Stimulated activated naive CD8-positive, alpha-beta T cell treated with anti-CD3 and anti-CD28 coated beads, Interleukin-15, Interleukin-2, amounts not matched to agents 100 ng/mL and 50 ng/mL, for 24 hours (primary cell): ENCODE results near the gene PRDX5.
A peak's percentile ranks its signal among the peaks of the same experiment; 100 is the strongest.
"Not testable (repeated sequence)": the region's sequence is repeated elsewhere in the genome, so short reads cannot be mapped to it uniquely, and the experiment has no call there.

Source experiments
- H3K27ac Mint-ChIP-seq: one replicate; pipeline ENCODE4 v1.8.0; 2021; ENCODE audit warnings: mild to moderate bottlenecking, mixed read lengths
- H3K27me3 Mint-ChIP-seq: one replicate; pipeline ENCODE4 v1.8.0; 2021; ENCODE audit warnings: mixed read lengths
- H3K36me3 Mint-ChIP-seq: one replicate; pipeline ENCODE4 v1.8.0; 2021; ENCODE audit warnings: low read depth, mixed read lengths
- H3K4me1 Mint-ChIP-seq: one replicate; pipeline ENCODE4 v1.8.0; 2021; ENCODE audit warnings: low read depth, mixed read lengths
- H3K4me3 Mint-ChIP-seq: one replicate; pipeline ENCODE4 v1.8.0; 2021; ENCODE audit warnings: mild to moderate bottlenecking, mixed read lengths
- H3K9me3 Mint-ChIP-seq: one replicate; pipeline ENCODE4 v1.8.0; 2021; ENCODE audit warnings: mixed read lengths

The PRDX5 gene

GRCh38 chr11:64307795-64308194, 10.1 kb upstream of the PRDX5 start:
- Mint-ChIP-seq H3K27ac (peak overlapping the region; percentile 62), H3K4me3 (peak overlapping the region; percentile 100), H3K36me3 (peaks cover 34% of the 10 kb centered on the region), H3K4me1 (peaks cover 37% of the 10 kb centered on the region)
- not testable (repeated sequence) for H3K9me3 Mint-ChIP-seq, H3K27me3 Mint-ChIP-seq

- Mint-ChIP-seq H3K27me3 (no peaks in the 10 kb centered on the region), H3K9me3 (no peaks in the 10 kb centered on the region), H3K36me3 (peaks cover 46% of the 10 kb centered on the region), H3K4me1 (peaks cover 38% of the 10 kb centered on the region), H3K4me3 (no peak overlapping the region), H3K27ac (peak overlapping the region; percentile 77)
Measured at GRCh38 chr11:64312947-64313346, 5.0 kb upstream of the PRDX5 start.

GRCh38 chr11:64313491-64314145, 4.3 kb upstream of the PRDX5 start:
- H3K27ac Mint-ChIP-seq: peak overlapping the region; percentile 77

GRCh38 chr11:64314146-64314804, 3.6 kb upstream of the PRDX5 start:
- Mint-ChIP-seq H3K4me1 (peaks cover 40% of the 10 kb centered on the region), H3K27me3 (no peaks in the 10 kb centered on the region), H3K4me3 (no peak overlapping the region), H3K9me3 (no peaks in the 10 kb centered on the region), H3K36me3 (peaks cover 40% of the 10 kb centered on the region), H3K27ac (peak overlapping the region; percentile 76)

More at GRCh38 chr11:64313491-64314145, 4.3 kb upstream of the PRDX5 start:
- Mint-ChIP-seq H3K9me3 (no peaks in the 10 kb centered on the region), H3K36me3 (peaks cover 45% of the 10 kb centered on the region), H3K4me3 (no peak overlapping the region), H3K27me3 (no peaks in the 10 kb centered on the region), H3K4me1 (peaks cover 37% of the 10 kb centered on the region)

GRCh38 chr11:64314805-64315561, 2.9 kb upstream of the PRDX5 start:
- Mint-ChIP-seq H3K27ac (peak overlapping the region; percentile 76), H3K27me3 (no peaks in the 10 kb centered on the region), H3K4me1 (peaks cover 44% of the 10 kb centered on the region), H3K36me3 (peaks cover 35% of the 10 kb centered on the region), H3K9me3 (no peaks in the 10 kb centered on the region), H3K4me3 (peak overlapping the region; percentile 13)

GRCh38 chr11:64315667-64316526, 2.0 kb upstream of the PRDX5 start:
- peak overlapping the region; percentile 99 for H3K27ac Mint-ChIP-seq
- not testable (repeated sequence) for H3K27me3 Mint-ChIP-seq, H3K9me3 Mint-ChIP-seq
- H3K4me1 Mint-ChIP-seq: peaks cover 45% of the 10 kb centered on the region
- peaks cover 37% of the 10 kb centered on the region for H3K36me3 Mint-ChIP-seq
- peak overlapping the region; percentile 98 for H3K4me3 Mint-ChIP-seq

GRCh38 chr11:64316672-64317324, 1.1 kb upstream of the PRDX5 start:
- no peaks in the 10 kb centered on the region for H3K9me3 Mint-ChIP-seq
- H3K36me3 Mint-ChIP-seq: peaks cover 40% of the 10 kb centered on the region
- peak overlapping the region; percentile 99 for H3K27ac Mint-ChIP-seq
- peaks cover 46% of the 10 kb centered on the region for H3K4me1 Mint-ChIP-seq
- H3K4me3 Mint-ChIP-seq: peak overlapping the region; percentile 98
- H3K27me3 Mint-ChIP-seq: no peaks in the 10 kb centered on the region

- H3K9me3 Mint-ChIP-seq: no peaks in the 10 kb centered on the region
- H3K36me3 Mint-ChIP-seq: peaks cover 44% of the 10 kb centered on the region
- H3K27ac Mint-ChIP-seq: peak within 1 kb of the TSS; percentile 99
- no peaks in the 10 kb centered on the region for H3K27me3 Mint-ChIP-seq
- H3K4me1 Mint-ChIP-seq: peaks cover 45% of the 10 kb centered on the region
- peak within 1 kb of the TSS; percentile 98 for H3K4me3 Mint-ChIP-seq
Measured at GRCh38 chr11:64317325-64317960, 478 bp upstream of the PRDX5 start, which contains the start of gene TRMT112. TRMT112 (minus strand) TSS chr11:64317559; CDS start chr11:64317526, 33 bp downstream.

GRCh38 chr11:64318766-64319761, 1.1 kb downstream of the PRDX5 start:
- peaks cover 36% of the 10 kb centered on the region for H3K4me1 Mint-ChIP-seq
- H3K27me3 Mint-ChIP-seq: no peaks in the 10 kb centered on the region
- H3K36me3 Mint-ChIP-seq: peaks cover 33% of the 10 kb centered on the region
- peak overlapping the region; percentile 99 for H3K27ac Mint-ChIP-seq
- no peaks in the 10 kb centered on the region for H3K9me3 Mint-ChIP-seq
- H3K4me3 Mint-ChIP-seq: peak overlapping the region; percentile 98

GRCh38 chr11:64320556-64320955, 2.6 kb downstream of the PRDX5 start:
- Mint-ChIP-seq H3K27me3 (no peaks in the 10 kb centered on the region), H3K4me3 (no peak overlapping the region), H3K36me3 (peaks cover 28% of the 10 kb centered on the region), H3K27ac (no peak overlapping the region), H3K9me3 (no peaks in the 10 kb centered on the region), H3K4me1 (peaks cover 31% of the 10 kb centered on the region)

- Mint-ChIP-seq H3K4me1 (peaks cover 31% of the 10 kb centered on the region), H3K27me3 (no peaks in the 10 kb centered on the region), H3K4me3 (no peak overlapping the region), H3K27ac (no peak overlapping the region), H3K9me3 (no peaks in the 10 kb centered on the region), H3K36me3 (peaks cover 28% of the 10 kb centered on the region)
Measured at GRCh38 chr11:64321026-64321425, 3.1 kb downstream of the PRDX5 start.

- Mint-ChIP-seq H3K27me3 (no peaks in the 10 kb centered on the region), H3K27ac (no peak overlapping the region), H3K4me1 (peaks cover 27% of the 10 kb centered on the region), H3K9me3 (no peaks in the 10 kb centered on the region), H3K36me3 (peaks cover 24% of the 10 kb centered on the region), H3K4me3 (no peak overlapping the region)
Measured at GRCh38 chr11:64321533-64321932, 3.6 kb downstream of the PRDX5 start.

- Mint-ChIP-seq H3K27me3 (no peaks in the 10 kb centered on the region), H3K27ac (no peak overlapping the region), H3K36me3 (peaks cover 17% of the 10 kb centered on the region), H3K9me3 (no peaks in the 10 kb centered on the region), H3K4me1 (peaks cover 18% of the 10 kb centered on the region), H3K4me3 (no peak overlapping the region)
Measured at GRCh38 chr11:64322925-64323260, 5.0 kb downstream of the PRDX5 start.
